NCI-H187 (cell line): ENCODE results near the gene KAZN.

Experiments
- DNase-seq, 2 experiments: peaks; one replicate each; lab custom pipeline; 2025; lab: John Stamatoyannopoulos, UW

The KAZN gene

DNA sequence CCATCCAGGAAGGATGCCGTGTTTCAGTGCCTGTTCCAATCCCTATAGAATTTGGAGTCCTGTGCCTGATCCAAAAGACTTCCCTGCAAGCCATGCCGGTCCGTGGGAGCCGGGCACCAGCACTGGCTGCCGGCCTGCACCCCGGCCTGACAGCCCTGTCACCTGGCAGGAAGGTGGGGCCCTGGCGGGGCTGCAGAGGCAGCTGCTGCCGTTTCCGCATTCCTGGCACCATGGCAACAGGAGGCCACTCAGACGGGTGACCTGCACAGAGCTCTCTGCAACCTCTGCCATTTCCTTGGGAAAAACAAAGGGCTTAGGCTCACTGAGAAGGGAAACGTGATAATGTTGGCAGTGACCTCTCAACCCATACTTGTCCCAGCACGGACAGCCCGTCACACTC lies 491.9 kb downstream of the KAZN start:
- peak in 1 of 2 experiments; percentile 23 for DNase-seq

DNA sequence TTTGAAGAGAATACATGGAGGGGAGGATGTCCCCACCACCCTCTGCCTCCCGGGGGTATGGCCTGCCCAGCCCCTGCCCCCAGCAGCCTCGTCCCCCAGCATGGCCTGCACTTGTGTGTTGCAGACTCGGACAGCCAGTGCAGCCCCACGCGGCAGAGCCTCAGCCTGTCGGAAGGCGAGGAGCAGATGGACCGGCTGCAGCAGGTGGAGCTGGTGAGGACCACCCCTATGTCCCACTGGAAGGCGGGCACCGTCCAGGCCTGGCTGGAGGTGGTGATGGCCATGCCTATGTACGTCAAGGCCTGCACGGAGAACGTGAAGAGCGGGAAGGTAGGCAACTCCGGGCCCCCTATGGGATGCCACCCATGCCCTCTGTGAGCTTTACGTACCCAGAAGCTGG lies 495.6 kb downstream of the KAZN start:
- DNase-seq: no peak

DNA sequence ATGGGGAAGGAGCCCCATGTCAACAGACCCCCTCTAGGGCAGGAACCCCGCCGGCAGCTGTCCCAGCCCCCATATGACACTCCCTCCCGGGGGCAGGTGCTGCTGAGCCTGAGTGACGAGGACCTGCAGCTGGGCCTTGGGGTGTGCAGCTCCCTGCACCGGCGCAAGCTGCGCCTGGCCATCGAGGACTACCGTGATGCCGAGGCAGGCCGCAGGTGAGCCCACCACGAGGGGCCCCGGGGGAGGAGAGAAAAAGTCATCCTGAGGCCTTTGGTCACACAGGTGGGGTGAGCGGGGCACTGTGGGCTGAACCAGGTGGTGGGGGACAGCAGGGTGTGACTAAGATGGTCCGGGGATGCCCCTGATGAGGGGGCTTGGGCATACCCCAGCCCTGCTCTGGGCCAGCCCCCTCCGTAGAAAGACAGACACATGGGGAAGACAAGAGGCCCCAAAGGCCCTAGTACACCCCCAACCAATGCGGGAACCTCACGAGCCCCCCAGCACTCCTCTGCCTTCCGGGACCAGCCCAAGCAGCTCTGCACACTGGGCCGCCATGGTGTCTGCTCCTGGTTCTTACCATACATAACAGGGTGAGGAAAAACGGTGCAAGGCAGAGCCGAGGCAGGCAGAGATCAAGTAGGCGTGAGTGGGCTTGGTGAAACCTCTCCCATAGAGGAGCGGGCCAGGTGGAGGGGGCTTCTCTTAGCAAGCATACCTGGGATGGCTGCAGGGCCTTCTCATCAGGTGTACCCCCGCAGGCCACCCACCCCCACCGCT lies 496.4 kb downstream of the KAZN start:
- no peak for DNase-seq

DNA sequence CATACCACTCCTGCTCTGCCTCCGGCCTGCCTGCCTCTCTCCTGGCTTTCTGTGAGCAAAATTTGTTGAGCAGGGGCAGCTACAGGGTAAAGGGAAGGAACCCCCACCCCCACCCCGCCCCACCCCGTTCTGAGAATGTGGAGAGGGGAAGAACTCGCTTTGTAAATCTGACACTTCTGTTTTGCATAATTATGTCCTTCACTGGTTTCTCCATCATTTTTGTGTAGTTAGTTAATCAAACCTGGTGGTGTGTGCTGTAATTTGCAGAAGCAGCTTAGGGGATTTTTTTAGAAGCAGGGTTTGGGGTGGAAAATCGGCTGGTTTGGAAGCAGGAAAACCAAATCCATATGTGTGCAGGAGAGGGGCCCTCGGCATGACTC lies 497.0 kb downstream of the KAZN start:
- DNase-seq: no peak

DNA sequence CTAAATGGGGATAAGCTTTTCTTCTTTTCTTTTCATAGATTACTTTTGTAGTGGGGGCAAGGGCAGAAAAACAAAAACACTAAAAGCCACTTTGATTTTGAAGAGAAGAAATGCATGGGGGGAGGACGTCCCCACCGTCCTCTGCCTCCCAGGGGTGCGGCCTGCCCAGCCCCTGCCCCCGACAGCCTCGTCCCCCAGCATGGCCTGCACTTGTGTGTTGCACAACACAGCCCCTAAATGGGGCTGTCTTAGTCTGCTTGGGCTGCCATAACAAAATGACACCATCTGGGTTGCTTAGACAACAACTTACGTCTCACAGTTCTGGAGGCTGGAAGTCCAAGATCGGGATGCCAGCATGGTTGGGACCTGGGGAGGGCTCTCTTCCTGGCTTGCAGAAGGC lies 497.8 kb downstream of the KAZN start:
- DNase-seq: no peak

DNA sequence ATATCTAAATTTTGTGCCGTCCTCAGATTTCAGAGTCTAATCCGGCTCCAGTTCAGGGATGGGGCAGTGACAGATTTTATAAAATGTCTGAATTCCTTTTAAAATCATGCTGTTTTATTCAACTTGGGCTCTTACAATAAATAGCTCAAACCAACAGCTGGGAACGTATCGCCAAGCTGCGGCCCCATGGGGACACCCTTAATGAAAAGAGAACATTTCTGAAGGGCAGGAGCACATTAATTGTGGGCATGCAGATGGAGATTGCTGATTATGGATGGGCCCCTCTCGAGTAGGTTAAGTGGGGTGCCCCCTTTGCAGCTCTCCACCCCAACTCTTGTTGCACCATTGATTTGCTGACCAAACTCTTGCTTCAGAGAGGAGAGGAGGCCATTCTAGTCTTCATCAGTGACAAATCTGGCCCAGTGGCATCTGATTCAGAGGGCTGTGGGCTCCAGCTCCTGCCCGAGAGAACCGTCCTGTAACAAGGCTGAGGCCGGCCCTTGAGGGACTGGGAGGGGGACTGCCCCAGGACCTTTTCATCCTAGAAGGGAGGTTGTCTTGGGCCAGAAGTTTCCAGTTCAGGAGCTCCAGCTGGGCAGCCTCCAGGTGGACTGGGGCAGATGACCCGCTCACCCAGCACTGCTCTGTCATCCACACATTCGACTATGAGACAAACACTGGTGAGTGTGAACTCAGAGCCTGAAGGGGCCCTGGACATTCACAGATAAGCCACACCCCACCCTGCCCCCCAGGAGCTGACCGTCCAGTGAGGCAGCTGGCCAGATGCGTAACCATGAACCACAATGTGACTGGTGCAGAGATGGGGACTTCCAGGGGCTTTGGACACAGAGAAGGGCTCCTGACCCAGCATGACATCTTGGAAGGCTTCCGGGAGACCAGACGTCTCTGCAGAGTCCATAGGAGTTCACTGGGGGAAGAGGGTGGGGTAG lies 500.0 kb downstream of the KAZN start:
- no peak for DNase-seq

DNA sequence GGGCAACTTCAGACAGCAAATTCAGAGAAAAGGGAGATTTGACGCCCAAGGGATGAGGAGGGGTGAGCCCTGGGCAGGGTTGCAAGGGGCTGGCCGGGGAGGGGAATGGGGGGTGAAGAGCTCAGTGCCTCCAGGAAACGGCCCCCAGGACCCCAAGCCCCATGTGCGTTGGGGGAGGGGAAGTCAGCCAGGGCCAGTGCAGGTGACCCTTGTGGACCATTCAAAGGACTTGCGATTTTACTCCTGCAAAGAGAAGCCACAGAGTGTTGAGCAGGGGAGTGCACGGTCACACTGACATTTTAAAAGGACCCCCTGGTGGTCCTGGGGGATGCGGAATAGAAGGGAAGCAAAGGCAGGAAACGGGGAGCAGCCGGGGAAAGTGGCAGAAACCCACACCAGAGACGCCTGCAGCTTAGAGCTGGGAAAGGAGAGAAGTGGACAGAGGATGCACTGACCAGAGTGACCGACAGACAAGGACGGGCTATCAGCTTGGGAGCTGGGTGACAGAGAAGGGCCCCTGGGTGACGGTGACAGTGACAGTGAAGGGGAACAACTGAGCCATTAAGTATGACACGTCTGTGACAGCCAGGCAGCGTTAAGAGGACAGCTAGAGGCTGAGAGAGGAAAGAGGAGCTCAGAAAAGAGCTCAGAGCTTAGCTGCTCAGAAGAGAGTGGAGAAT lies 501.1 kb downstream of the KAZN start:
- no peak for DNase-seq

DNA sequence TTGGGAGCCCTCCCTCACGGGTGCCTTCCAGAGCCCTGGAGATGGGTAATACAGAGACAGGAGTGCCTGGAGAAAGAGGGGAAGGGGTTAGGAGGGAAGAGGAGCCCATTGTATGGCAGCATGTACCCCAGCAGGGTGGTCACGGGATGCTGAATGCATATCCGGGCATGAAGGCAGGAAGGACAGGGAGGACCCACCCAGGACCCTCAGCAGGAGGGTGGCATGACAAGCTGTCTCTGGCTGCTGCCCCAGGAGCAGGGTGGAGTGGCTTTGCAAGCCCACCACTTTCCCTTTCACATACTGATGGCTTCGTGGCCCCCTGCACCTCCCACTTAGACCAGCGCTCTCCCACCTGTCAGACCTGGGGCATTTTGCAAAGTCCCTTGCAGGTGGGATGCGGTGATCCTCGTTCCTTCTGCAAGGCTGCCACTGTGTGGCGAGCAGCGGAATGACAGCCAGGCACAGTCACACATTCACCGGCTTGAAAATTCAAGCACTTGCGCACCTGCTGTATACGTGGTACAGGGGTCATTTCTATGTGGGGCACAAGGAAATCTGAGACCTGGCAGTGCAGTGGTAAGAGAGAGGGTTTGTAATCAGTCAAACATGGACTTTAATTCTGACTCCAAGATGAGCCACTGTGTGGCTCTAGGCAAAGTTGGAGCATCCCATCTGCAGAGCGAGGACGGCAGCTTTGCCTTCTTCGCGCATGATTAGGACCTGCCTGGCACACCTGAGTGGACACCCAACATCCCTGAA lies 501.8 kb downstream of the KAZN start:
- DNase-seq: peak in 1 of 2 experiments; percentile 38

DNA sequence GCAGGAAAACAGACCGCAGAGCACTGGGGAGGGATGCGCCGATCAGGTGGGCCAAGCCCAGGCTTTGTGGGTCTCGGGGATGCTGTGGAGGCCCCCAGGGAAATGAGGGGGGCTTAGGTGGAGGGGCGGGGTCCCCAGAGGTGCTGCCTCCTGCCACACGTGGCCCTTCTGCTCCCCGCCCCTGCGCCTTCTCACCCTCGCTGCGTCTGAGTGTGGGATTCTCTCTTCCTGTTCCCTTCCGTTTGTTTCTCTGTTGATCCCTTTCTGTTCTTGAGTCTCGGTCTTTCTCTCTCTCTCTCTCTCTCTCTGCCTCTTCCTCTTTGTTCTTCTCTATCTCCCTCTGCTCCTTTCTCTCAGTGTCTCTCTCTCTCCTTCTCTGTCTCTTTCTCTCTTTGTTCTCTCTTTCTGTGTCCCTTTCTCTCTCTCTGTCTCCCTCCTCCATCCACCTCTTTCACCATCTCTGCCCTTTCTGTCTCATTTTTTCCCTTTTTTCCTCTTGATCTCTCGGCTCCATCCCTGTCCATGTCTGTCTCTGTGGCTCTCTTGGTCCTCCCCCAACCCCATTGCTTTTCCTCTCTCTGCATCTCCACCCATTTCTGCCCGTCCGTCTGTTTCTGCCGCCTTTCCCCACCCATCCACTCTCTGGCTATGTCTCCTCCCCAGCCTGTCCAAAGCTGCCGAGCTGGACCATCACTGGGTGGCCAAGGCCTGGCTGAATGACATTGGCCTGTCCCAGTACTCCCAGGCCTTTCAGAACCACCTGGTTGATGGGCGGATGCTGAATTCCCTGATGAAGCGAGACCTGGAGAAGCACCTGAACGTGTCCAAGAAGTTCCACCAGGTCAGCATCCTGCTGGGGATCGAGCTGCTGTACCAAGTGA lies 502.6 kb downstream of the KAZN start:
- DNase-seq: no peak

DNA sequence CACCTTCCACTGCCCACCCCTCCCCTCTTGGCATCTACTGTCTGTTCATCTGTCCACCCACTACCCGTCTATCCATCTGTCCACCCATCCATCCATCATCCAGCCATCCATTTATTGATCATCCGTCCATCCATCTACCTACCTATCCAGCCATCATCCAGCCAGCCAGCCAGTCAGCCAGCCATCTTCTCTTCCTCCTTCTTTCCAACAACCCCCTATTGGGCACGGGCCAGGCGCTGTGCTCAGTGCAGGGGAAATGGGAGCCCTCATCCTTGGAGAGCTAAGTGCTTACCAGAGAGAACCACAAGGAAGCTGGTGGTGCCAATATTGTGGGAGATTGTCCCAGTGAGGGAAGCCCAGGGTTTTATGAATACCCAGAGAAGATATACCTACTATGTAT lies 503.3 kb downstream of the KAZN start:
- no peak for DNase-seq

DNA sequence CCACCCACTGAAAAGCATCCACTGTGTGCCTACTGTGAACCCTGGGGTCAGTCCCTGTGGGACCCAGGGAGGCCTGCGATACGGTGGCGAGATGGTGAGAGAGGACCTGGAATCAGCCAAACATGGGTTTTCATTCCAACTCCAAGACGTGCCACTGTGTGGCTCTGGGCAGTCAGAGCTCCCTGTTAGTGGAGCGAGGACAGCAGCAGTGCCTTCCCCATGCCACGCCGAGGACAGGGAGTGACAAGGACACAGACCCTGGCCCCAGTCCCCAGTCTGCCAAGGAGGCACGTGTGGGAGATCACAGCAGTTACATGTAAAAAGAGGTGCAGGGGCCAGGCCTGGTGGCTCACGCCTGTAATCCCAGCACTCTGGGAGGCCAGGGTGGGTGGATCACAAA lies 504.2 kb downstream of the KAZN start:
- DNase-seq: no peak

DNA sequence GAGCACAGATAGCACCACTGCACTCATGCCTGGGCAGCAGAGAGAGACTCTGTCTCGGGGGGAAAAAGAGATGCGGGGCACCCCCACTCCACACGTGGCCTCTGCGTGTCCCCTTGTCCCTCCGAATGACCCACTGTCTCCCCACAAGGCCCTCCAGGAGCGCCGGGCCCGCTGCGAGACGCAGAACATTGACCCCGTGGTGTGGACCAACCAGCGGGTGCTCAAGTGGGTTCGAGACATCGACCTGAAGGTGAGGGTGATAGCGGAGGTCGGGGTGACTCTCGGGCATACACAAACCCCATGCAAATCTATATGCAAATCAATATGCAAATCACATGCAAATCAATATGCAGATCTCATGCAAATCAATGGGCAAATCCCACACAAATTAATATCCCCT lies 504.7 kb downstream of the KAZN start:
- no peak for DNase-seq

DNA sequence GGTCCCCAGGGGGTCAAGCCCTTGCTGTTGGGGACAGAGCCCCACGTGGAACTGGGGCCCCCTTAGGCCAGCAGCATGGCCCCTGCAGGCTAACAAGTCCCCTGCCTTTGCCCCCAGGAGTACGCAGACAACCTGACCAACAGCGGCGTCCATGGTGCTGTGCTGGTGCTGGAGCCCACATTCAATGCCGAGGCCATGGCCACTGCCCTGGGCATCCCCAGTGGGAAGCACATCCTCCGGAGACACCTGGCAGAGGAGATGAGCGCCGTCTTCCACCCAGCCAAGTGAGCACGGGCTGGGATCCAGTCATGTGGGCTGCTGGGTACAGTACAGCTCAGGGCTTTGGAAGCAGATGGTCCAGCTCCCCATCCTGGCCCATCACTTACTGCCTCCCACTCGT lies 505.4 kb downstream of the KAZN start:
- DNase-seq: no peak

DNA sequence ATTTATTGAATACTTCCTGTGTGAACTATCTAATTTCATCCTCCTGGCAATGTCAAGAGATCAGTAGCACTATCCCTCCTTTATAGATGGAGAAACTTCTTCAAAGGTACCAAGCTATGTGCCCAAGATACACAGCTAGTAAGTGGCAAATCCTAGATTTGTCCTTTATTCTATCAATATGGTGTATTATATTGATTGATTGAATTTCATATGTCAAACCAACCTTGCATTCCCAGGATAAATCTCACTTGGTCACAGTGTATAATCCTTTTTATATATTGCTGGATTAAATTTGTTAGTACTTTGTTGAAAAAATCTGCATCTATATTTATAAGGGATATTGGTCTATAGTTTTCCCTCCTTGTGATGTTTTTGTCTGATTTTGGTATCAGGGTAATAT lies 506.3 kb downstream of the KAZN start:
- no peak for DNase-seq

DNA sequence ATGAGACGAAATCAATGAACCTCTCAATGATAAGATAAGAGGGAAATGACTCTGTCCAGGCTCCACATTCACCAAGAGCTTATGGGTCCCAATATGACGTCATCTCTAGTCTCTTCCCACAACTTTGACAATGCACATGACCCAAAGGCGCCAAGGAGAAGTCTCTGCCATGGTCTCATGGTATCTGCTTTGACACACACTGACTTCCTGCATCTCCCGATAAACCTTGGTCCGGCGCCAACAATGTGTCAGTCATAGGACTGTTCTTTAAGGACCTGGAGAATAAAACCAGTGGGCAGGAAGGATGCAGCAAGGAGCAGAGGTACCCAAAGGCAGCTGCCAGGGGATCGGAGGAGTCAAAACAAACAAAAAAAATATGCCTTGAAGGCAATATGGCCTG lies 508.1 kb downstream of the KAZN start:
- no peak for DNase-seq

DNA sequence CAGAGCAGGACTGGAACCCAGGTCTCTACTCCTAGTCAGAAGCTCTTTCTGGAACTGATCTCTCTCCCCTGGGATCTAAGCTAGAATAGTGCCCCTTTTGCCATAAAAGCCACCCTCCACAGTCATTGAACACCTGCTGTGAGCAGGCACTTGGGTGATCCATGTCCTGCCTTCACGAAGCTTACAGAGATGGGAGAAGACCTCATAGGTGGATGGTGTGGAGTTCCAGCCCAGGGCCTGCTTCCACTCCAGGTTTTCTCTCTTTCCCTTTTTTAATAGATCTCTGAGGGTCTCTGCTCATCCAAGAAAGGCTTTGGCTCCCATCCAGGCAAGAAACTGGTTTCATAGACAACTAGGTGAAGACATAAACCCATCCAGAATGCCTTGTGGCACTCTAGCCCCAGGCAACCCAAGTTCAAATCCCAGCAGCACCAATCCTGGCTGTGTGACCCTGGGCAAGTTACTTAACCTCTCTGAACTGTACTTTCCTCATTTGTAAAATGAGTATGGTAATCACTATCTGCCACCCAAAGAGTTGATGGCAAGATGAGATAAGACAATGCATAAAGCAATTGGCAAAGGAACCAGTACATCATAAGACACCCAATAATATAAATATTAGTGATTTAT lies 508.7 kb downstream of the KAZN start:
- no peak for DNase-seq

DNA sequence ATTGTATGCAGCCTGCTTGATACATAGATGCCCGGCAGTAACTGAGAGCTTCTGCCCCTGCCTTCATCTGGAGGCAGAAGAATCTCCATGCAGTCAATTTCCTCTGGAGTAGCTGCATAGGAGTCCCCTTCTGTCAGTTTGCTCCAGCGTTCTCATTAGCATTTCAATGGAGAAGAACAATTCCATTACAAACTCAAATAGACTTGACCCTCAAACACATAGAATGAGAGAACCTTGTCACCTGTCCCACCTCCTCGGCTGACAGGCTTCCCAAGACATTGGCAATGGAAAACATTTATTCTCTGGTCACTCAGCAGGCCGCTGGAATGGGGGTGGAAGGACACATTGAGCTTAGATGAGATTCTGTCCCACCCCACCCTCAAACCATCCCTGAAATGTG lies 509.4 kb downstream of the KAZN start:
- no peak for DNase-seq

DNA sequence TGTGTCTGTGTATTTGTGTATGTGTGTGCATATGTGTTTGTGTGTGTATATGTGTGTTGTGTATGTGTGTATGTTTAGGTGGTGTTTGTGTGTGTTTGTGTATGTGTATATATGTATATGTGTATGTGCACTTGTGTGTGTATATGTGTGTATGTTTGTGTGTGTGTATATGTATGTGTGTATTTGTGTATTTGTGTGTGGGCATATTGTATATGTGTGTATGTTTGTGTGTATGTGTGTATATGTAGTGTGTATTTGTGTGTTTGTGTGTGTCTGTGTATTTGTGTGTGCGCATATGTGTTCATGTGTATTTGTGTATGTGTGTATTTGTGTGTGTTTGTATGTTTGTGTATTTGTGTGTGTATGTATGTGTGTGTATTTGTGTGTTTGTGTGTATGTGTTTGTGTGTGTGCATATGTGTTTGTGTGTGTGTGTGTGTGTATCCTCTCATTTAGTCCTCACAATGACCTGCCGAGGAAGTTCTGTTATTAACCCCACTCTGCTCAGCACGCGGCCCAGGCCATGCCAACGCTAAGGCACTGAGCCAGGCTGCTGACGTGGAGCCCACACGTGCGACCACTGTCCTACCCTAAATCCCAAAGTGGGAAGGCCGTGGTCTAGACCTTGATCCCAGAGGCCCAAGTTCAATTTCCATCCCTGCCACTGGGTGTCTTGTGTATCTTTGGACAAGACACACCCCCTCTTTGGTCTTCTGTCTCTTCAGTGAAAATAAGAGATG lies 511.8 kb downstream of the KAZN start:
- no peak for DNase-seq

DNA sequence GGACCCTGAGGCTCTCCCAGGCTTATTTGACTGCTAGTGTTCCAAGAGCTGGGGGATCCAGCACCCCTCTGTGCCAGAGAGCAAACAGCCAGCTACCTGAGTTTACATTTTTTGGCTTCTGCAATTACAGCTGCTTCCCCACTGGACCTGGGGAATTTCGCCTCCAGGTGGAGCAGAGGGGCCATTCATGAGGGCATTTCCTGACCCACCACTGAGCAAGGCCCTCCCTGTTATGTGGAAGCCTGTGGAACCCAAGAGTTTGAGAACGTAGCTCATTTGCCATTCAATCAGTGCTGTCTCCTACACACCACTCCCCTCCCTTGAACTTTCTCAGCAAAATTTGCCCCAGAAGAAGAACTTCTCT lies 512.4 kb downstream of the KAZN start:
- no peak for DNase-seq

DNA sequence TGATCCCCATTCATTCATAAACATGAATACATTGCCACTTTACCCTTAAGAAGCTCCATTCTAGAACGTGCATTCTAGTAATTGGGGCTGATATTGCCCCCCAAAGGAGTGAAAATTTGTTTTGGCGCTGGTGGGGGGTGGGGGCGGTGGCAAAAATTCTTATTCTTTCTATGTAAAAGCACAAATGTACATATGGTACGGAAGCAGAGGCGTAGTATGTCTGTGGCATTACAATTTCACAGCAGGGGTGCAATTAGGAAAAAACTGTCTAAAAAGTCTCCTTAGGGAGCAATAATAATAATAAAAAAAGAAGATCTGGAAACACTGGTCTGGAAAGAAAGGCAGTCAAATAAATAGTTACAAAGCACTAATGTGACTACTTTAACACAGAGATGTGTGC lies 514.7 kb downstream of the KAZN start:
- no peak for DNase-seq
